MM.1S (cell line): ENCODE results near the gene KRTAP4-5.

Experiments
- EZH2 ChIP-seq: fragments of 300-600 bp; sonication (generic); optimal IDR thresholded peaks from 2 replicates; pipeline ENCODE3; 2017; ENCODE audit warnings: low read depth, mild to moderate bottlenecking, antibody characterized with exemption, low read length, mixed read lengths
- EZH2phosphoT487 ChIP-seq: fragments of 300-600 bp; sonication (generic); IDR thresholded peaks from 2 replicates; pipeline ENCODE4 v1.6.1; 2018; ENCODE audit warnings: antibody characterized with exemption, low read length
- TF ChIP-seq, protein P1 (sequence below): fragments of 300-600 bp; sonication (generic); IDR thresholded peaks from 2 replicates; pipeline ENCODE4 v1.5.1; 2016; ENCODE audit warnings: antibody characterized with exemption, low read length, mixed read lengths

DNA sequence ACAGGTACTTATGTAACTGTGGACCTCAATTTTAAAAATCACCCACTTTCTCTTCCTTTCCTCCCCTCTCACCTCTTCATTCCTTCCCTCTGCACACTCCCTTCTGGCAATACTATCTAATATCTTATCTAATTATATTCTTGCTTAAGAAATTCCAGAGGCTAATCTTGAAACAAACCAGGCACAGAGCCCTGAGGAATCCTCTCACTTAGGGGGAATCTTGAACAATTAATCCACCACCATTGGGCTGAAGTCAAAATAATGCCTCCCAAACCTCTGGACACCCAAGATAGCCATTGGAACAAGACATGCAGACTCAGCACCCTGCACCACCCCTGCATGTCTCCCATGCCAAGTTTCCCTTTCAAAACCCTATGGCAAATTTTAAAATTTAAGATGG, 8.3 kb downstream of the KRTAP4-5 start:
- TF ChIP-seq EZH2phosphoT487 (no peak), EZH2 (no peak)
- TF ChIP-seq, protein P1, sequence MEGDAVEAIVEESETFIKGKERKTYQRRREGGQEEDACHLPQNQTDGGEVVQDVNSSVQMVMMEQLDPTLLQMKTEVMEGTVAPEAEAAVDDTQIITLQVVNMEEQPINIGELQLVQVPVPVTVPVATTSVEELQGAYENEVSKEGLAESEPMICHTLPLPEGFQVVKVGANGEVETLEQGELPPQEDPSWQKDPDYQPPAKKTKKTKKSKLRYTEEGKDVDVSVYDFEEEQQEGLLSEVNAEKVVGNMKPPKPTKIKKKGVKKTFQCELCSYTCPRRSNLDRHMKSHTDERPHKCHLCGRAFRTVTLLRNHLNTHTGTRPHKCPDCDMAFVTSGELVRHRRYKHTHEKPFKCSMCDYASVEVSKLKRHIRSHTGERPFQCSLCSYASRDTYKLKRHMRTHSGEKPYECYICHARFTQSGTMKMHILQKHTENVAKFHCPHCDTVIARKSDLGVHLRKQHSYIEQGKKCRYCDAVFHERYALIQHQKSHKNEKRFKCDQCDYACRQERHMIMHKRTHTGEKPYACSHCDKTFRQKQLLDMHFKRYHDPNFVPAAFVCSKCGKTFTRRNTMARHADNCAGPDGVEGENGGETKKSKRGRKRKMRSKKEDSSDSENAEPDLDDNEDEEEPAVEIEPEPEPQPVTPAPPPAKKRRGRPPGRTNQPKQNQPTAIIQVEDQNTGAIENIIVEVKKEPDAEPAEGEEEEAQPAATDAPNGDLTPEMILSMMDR: no peak
